Fibroblast of peridontal ligament (primary cell): ENCODE data around the gene RFX4.

ENCODE experiments used
- DNase-seq: peaks from one replicate; pipeline ENCODE4 v3.0.0-alpha.2; 2010; ENCODE audit errors: extremely low read depth

The RFX4 gene

GRCh38 chr12:106582641-106583230 lies at the start of gene RFX4:
RFX4 (plus strand) TSS chr12:106583004; CDS start chr12:106583321, 317 bp downstream.
- no peak for DNase-seq

DNA sequence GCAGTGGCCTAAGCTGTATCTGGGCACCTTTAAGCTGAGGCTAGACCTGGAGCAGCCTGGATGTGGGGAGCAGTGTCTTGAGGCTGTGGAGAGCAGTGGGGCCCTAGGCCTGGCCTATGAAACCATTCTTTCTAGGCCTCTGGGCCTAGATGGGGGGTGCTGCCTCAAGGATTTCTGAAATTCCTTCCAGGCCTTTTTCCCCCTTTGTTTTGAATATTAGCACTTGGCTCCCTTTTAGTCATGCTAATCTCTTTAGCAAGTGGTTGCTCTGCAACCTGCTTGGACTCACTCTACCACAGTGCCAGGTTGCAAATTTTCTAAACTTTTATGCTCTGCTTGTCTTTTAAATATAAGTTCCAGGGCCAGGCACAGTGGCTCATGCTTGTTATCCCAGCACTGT lies 41.6 kb upstream of the RFX4 start:
- no peak for DNase-seq

GRCh38 chr12:106551410-106551809 lies 31.4 kb upstream of the RFX4 start:
- no peak for DNase-seq

GRCh38 chr12:106552228-106552627 lies 30.6 kb upstream of the RFX4 start:
- DNase-seq, result no peak

DNA sequence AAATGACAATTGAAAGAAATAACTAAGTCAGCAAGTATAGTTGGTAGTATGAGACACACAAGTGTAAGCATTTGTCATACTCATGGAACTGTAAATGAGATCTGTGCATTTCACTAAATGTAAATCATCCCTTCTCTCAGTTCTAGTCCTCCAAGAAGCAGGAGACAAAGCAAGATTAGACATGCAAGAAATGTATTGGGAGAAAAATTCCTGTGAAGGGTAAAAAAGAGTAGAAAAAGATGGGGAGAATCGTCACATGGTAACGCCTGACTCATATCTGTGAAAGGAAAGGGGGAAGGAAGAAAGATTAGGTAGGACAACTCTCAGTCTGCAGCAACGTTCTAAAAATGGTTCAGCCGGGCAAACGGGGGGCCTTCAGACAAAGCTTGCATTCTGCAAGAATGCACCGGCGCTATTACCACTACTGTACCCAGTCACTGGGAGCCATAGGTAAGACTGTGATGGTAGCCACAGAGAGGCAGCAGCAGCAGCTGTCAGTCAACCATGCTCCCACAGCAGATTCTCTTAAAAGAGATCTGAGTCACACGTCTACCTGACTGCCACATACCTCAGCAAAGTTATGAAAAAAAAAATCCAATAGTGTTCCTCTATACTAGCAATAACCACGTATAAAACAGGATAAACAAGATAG lies 18.0 kb upstream of the RFX4 start:
- DNase-seq, result no peak

- no peak for DNase-seq
Observed at GRCh38 chr12:106566771-106567170, 16.0 kb upstream of the RFX4 start.

DNA sequence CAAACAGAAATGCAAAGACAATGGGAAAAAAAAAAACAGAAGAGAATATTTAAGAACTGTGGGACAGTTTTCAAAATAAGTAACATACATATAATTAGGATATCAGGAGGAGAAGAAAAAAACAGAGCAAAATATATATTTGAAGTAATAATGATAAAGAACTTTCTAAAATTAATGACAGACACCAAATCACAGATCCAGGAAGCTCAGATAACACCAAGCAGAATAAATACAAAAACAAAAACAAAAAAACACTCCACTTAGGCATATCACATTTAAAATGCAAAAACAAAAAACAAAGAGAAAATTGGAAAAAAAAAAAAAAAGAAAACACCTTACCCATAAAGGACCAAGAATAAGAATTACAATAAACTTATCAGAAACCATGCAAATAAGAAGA lies 9.6 kb upstream of the RFX4 start:
- no peak for DNase-seq

GRCh38 chr12:106576848-106577247 lies 6.0 kb upstream of the RFX4 start:
- DNase-seq, result no peak

- no peak for DNase-seq
Observed at GRCh38 chr12:106580671-106581508, 1.9 kb upstream of the RFX4 start.

- no peak for DNase-seq
Observed at GRCh38 chr12:106581543-106582248, 1.1 kb upstream of the RFX4 start.

DNA sequence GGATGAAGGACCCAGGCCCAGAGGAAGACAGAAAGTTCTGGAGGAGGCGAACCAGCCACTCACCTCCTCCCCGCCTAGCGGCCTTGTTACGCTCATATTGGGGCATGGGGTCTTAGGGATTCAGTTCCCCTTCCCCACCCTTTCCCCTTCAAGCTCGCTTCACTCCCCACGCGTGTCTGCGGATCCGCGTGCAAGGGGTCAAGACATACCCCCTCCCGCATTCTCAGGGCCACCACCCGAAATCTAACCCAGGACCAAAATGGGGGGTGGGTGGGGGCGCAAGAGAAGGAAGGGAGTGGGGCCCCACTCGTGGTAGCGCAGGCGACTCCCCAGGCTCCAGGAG lies 584 bp upstream of the RFX4 start:
- DNase-seq, result no peak

DNA sequence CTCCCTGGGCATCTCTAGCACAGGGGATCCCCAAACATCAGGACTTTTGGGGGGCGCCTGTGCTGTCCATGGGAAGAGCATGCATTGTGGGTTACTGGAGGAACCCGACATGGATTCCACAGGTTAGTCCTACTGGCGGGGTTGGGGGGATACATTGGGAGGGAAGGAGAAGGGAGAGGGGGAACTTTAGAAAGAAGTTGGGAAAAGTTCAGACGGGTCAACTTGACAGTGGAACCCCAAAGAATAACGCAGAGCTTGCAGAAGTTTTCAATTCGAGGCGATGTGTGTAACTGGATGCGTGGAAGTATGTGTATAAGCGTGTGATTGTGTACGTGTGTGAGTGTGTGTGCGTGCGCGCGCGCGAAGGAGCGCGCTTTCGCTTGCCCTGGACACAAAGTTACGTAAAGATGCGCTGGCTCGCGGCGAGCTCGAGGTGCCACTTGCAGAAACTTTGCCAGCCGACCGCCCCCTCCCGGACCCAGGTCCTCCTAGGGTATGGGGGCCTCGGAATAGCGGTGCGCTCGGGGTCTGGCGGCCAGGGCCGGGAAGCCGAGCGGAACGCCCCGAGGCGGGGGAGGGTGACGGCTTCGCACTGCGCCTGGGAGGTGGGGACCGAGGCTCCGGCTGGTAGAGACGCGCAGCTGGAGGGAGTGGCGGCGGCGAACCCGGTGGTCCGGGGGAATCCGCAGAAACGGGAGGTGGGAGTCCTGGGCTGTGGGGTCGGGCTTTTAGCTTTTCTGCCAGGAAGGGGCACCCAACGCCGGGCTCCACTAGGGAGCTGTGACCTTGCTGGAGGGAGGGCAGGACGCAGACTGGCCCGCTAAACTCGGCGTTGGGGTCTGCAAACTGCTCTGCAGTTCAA lies 669 bp downstream of the RFX4 start:
- DNase-seq, result peak; percentile 8

DNA sequence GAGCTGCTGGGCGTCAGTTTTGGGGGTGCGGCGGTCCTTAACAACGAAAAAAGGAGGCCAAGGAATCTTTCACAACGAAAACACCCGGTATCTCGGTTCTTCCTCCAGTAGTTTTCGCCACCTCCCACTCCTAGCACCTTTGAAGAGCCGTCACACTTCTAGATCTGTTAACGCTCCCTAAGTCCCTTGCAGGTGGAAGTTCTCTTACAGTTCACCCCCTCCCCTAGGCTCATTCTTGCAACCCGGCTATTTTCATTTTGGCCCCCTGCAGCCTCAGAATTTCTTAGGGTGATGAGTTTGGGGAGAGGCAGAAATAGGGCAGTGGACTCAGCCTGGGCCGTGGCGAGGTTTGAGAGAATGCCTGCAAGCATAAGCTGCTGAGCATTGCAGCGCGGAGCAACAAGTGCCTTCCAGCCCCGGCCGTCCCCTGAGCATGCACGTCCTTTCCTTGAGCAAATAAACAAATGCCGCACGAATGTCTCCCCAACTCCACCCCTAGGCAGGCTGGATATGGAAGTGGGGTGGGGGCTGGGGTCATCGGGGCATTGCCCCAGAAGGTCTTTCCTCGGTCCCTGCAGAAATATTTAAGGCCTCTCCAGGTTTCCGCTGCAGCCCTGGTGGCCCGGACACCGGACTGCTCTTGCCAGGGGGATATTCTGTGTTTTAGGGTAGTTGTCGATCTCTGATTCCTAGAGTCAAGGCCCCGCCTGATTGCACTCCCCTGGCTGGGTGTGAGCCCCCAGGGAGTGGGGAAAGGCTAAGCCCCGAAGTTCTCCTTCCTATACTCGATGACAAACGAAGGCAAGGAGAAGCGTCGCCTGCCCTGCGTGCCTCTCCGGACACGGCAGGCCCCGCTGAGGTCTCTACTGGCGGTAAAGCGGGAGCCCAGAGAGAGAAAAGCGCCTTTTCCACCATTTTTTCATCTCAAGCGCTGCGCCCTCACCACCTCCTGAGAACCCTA lies 1.6 kb downstream of the RFX4 start:
- no peak for DNase-seq

GRCh38 chr12:106585105-106585520 lies 2.3 kb downstream of the RFX4 start:
- DNase-seq, result no peak

DNA sequence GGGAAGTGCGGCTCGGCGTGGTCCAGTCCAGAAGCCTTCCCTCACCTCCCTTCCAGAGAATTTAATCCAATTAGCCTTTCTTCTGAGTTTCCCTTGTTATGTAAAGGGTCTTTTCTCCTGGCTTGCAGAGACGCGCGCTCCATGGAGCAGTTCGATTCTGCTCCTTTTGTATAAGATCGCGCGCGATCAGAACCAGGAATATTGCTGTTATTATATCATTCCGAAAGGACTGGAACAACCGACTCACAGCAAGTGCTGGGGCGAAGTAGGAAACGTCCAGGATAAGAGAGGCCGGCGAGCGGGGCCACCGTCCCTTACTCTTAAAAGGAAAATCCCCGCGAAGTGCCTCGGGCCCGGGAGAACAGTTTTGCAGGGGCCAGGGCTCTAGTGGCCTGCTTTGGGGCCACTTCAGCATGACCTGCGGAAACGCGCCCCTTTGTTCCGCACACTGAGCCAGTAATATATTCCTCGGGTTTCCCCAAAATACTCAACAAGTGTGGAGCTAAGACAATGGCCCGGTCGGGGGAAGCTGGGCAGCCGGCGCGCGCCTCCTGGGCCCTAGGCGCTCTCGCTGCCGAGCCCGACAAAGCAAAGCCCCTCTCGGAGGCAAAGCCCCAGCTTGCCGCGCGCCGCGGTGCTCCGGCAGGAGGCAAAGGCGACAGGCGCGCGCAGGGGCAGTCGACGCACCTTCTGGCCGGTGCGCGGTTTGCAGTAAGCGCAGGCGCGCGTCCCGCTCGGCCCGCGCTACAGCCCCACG lies 2.9 kb downstream of the RFX4 start:
- DNase-seq, result no peak

DNA sequence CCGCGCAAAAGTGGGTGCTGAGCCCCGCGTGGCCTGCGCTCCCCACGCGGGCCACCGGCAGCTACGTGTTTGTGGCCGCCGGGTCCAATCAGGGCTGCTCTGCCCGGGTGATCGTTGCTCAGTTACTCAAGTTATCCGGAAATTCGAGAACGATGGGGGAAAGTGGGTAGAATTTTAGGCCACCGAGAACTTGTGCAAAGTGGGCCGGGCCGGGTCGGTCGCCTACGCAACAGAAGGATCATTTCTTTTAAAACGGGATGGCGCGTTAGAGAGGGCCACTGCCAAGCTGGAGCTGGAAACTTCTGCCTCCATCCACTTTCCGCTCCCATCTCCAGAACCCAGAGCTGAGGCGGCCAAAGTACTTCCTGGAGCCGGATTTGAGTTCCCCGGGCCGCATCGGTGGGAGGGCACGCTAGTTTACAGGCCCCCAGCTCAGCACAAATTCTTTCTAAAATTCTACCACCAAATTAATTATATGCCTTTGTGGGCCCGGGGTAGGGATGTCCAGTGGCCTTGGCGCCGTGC lies 3.5 kb downstream of the RFX4 start:
- DNase-seq, result no peak

GRCh38 chr12:106586803-106587684 lies 4.2 kb downstream of the RFX4 start:
- no peak for DNase-seq

- DNase-seq, result no peak
Observed at GRCh38 chr12:106588771-106589170, 6.0 kb downstream of the RFX4 start.
